Cerebellar nuclear complex (tissue), 1 donor: ENCODE results near the gene CASTOR2.
"Not testable (repeated sequence)": the region's sequence is repeated elsewhere in the genome, so short reads cannot be mapped to it uniquely, and the experiment has no call there.

Experiments used
- DNase-seq, 2 experiments: peaks; one replicate each; lab custom pipeline; 2025; lab: John Stamatoyannopoulos, UW

The CASTOR2 gene

DNA sequence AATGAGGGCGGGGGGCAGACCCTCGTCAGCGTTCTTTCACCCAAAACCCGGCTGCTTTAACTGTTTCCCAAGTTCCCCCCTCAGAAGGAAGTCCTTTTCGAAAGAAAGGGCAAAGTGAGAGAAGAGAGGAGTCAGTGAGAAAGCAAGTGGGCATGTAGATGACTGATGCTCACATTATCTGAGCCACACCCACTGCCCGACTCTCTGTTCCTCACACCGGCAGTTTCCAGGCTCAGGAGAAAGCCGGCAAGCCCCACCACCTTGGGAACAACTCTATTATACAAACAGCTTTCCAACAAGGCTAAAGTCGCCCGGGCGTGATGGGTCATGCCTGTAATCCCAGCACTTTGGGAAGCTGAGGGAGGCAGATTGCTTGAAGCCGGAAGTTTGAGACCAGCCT lies 86.0 kb downstream of the CASTOR2 start:
- no peak for DNase-seq

DNA sequence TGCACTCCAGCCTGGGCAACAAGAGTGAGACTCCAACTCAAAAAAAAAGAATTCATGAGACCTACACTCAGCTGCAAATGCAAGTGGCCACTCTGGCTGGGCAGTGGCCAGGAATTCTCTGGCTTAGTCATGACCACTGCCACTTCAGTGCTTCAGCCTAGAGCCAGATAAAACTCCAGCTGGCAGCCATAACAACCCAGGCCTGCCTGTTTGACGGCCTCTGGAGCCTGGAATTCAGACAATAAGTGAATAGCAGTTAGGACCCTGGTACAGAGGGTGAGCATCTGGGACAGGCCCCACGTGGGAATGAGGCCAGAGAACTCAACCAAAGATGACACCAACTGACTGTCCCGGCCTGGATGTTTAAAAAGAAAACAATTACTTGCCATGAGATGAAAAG lies 90.2 kb downstream of the CASTOR2 start:
- no peak for DNase-seq

DNA sequence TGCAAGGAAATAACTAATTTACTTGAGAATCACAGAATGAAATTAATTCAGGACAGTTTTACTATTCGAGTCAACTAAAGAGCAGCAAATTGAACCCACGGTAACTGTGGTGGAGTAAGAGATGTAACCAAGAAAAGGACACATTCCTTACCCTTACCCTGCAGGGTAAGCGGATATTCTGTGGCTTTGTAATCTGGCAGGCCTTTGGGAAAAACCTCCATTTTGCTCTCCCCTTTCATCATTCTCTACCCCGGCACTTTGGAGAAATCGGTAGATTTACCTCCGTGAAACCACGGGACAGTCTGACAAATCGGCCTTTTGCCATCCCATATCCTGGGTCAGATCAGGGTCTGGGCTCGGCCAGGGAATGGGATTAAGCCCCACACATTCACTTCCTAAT lies 90.7 kb downstream of the CASTOR2 start:
- DNase-seq: no peak

DNA sequence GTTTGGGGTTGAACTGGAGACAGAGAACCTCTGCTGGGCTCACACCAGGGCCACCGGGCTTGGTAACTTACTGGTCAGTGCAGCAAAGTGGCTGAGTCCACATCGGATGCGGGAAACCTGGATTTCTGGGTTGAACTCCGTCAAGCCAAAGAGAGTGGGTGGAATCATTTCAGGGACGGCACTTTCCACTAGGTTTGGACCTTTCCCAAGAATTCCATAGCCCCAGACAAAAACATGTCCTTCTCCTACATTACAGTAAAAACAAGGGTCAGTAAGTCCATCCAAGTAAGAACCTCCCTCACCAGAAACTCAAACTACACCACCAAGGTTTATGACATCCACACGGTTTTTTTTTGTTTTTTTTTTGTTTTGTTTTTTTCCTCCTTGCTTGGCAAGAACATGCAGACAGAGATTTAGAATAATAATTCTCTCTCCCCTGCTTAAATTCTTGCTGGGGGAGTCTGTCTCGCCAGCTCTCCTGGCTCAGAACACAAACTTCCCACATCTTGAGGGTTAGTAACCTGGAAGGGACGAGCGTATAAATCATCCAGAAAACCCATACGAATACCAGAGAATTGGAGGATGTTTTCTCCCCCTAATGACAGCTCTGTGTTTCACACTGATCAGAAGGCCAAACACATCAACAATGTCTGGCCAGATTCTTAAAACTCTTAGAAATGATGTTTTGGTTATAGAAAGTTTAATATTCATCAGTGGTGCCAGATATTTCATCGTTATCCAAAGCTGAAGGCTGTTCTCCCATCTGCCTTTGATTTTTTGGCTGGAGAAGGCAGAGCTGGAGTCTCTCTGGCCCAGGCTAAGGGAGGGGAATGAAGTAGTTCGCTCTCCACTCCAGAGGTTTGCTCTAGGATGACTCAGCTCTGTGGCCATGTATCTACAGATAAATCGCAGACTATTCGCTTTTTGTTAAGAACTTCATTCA lies 91.6 kb downstream of the CASTOR2 start:
- DNase-seq: no peak

DNA sequence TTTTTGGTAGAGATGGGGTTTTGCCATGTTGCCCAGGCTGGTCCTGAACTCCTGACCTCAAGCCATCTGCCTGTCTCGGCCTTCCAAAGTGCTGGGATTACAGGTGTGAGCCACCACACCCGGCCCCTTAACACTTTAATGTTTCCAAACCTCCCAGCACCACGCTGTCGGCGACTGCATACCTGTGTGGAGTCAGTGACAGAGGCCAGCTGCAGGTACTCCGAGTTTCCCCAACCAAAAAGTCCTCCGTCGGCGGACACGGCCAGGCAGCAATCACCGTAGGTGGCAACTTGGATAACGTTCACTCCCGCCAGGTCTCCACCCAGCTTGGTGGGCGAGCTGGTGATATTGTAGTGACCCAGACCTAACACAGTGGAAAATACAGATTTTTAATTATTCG lies 93.9 kb downstream of the CASTOR2 start:
- no peak for DNase-seq

DNA sequence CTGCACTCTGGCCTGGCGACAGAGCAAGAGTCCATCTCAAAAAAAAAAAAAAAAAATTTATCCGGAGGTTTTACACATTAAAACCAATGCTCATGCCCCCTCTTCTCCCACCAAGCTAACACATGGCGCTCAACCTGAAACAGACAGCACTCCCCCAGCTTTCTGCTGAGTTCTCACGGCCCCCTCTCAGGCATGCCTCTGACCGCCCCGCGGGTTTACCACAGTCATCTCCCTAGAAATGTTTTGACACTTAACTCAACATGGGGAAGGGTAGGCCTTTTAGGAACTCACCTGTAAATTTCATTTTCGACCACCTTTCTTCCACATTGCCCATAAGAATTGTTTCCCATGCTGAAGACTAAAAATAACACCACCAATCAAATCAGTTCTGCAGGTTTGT lies 99.8 kb downstream of the CASTOR2 start:
- no peak for DNase-seq

DNA sequence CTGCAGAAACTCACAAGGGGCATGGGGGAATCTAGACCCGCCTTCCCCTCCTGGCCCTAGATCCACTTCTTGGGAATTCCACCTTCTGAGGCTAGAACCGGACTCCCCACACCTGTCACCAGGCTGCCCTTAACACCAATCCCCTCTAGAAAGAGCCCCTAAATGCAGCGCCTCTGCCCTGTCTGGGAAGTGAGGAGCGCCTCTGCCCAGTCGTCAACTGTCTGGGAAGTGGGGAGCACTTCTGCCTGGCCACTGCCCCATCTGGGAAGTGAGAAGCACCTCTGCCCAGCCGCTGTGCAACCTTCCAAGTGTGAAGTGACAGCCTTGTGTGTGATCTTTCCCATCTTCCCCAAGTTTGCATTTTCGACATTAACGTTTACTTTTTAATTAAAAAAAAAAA lies 100.3 kb downstream of the CASTOR2 start:
- no peak for DNase-seq

DNA sequence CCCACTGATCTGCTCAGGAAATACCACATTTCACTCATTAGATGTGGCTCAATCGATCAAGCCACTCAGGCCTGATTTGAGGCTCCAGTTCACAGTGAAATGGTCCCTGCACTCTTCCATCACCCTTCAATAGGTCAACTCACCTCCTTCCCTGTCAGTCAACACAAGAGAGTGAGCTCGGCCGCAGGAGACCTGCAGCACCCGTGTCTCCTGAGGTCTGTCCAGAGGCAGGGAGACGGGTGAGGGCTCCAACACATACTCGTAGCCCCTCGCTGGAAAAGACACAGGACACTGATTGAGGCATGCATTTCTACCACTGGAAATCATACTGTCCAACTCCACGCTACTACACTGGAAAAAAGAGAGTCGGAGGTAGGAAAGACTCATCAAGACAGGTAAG lies 102.0 kb downstream of the CASTOR2 start:
- DNase-seq: no peak

DNA sequence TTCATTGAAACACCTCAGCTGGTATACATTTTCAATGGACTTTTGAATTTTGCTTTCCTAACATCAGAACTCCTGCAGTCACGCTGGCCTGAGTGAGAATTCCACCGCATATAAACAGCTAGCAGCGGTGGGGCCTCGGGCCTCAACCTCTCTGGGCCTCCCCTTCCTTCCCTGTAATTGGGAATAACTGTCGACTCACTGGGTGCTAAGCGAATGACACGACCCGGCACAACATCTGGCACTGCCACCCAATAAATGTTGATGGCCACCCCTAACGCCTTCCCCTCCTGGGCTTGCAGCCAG lies 108.4 kb downstream of the CASTOR2 start:
- DNase-seq: no peak

DNA sequence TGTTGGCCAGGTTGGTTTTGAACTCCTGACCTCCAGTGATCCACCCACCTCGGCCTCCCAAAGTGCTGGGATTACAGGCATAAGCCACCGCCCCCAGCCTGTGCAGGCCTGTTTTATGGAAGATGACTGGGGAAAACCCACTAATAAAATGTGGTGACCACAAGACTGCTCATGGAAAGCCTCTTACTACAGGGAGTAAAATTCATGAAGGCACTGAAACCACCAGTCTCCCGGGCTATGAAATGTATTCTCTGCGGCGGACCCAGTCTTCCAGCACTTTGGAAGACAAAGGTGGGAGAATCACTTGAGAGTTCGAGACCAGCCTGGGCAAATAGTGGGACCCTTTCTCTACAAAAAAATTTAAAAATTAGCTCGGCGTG lies 109.7 kb downstream of the CASTOR2 start:
- not testable (repeated sequence) for DNase-seq
